HL-60 (cell line): ENCODE measurements around the gene ETV6.

Source experiments
- GABPA ChIP-seq: IDR thresholded peaks from 2 replicates; pipeline ENCODE4 v1.6.1; 2012; ENCODE audit warnings: low read depth
- POLR2AphosphoS5 ChIP-seq: IDR thresholded peaks from 2 replicates; pipeline ENCODE4 v1.6.1; 2012; ENCODE audit warnings: low read depth
- SPI1 ChIP-seq: IDR thresholded peaks from 2 replicates; pipeline ENCODE4 v1.6.1; 2012; ENCODE audit warnings: low read depth, mild to moderate bottlenecking, borderline replicate concordance
- TF ChIP-seq, protein P1 (sequence below): IDR thresholded peaks from one replicate; pipeline ENCODE4 v1.5.1; 2011; ENCODE audit warnings: low read length, control low read depth, inconsistent platforms; ENCODE audit not compliant: insufficient read depth

DNA sequence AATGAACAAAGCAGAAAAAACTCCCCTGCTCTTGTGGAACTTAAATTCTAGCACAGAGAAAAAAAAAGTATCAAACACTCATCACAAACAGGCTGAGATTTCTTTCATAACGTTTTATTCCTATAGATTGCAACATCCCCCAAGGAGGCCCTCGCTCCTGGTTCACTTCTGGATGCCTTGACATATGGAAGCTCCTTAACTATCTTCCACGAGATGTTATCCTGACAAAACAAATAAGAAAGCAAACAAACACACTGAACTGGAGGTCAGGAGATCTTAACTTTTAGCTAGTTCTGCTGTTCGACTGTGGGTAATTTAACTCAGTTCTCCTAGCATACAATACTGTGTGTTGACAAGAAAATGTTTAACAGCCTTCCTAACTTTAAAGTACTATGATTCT, 104.8 kb downstream of the ETV6 start:
- TF ChIP-seq, protein P1, sequence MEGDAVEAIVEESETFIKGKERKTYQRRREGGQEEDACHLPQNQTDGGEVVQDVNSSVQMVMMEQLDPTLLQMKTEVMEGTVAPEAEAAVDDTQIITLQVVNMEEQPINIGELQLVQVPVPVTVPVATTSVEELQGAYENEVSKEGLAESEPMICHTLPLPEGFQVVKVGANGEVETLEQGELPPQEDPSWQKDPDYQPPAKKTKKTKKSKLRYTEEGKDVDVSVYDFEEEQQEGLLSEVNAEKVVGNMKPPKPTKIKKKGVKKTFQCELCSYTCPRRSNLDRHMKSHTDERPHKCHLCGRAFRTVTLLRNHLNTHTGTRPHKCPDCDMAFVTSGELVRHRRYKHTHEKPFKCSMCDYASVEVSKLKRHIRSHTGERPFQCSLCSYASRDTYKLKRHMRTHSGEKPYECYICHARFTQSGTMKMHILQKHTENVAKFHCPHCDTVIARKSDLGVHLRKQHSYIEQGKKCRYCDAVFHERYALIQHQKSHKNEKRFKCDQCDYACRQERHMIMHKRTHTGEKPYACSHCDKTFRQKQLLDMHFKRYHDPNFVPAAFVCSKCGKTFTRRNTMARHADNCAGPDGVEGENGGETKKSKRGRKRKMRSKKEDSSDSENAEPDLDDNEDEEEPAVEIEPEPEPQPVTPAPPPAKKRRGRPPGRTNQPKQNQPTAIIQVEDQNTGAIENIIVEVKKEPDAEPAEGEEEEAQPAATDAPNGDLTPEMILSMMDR: no peak
- TF ChIP-seq SPI1: no peak
- TF ChIP-seq GABPA: no peak
- TF ChIP-seq POLR2AphosphoS5: no peak
